ENCODE data around the gene ENAH.
"Not testable (repeated sequence)": the region's sequence is repeated elsewhere in the genome, so short reads cannot be mapped to it uniquely, and the experiment has no call there.

ENAH gene

DNA sequence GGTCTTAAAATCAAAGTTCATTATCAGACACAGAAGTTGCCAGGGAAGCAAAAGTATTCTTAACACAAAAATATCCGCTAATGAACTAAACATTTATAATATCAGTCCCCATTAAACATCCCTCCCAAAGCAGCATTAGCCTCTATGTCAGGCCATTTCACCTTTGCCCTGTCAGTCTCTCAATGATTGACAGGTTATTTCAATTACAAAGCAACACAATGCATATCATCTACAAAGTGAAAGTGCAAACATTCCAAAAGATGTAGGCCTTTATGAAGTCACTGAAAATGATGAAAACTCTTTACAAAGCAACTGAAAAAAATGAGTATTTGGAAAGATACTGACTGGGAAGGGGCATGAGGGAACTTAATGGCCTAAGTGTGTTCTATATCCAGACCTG, 14.1 kb downstream of the ENAH start:
- no peak for DNase-seq

DNA sequence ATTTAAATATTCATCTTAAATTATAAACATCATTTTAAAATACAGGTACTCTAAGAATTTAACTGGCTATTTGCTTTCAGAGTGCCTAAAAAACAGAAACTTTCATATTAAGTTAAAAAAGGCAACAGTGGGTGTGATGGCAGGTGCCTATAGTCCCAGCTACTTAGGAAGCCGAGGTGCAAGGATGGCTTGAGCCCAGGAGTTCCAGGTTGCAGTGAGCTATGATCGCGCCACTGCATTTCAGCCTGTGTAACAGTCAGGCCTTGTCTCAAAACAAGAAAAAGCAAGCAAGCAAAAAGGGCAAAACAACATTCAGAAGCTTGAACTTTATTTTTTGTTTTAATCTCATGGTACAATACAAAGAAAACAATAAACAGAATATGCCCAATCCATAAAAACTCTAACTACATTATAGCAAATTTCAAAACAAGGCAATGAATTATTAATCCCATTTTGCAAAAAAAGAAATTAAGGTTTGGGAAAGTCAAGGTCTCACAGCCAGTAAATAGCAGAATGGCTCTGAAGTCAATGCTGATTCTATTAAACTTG, 15.2 kb downstream of the ENAH start:
- no peak for DNase-seq

DNA sequence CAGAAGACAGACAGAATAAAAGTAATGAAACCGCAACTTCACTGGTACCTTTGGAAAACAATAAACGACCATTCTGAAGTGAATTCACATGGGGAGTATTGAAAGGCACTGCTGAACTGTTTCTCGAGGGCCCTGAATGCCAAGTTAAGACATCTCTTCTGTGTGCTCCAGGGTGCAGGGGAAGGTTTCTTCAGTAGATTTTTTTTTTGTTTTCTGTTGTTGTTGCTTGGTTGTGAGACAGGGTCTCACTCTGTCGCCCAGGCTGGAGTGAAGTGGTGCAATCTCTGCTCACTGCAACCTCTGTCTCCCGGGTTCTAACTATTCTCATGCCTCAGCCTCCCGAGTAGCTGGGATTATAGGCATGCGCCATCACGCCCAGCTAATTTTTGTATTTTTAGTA, 15.9 kb downstream of the ENAH start:
- not testable (repeated sequence) for DNase-seq

DNA sequence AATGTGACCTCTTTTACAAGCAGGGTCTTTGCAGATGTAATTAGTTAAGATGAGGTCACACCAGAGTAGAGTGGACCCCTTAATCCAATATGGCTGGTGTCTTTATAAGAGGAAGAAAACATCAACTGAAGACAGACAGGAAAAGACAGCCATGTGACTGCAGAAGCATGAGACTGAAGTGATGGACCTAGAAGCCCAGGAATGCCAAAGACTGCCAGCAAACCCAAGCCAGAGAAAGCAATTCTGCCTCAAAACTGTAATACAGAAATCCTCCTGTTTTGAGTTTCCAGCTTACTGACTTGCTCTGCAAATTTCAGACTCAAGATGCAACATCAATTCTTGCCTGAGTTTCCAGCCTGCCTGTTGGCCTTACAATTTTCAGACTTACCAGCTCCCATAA, 17.3 kb downstream of the ENAH start:
- no peak for DNase-seq

DNA sequence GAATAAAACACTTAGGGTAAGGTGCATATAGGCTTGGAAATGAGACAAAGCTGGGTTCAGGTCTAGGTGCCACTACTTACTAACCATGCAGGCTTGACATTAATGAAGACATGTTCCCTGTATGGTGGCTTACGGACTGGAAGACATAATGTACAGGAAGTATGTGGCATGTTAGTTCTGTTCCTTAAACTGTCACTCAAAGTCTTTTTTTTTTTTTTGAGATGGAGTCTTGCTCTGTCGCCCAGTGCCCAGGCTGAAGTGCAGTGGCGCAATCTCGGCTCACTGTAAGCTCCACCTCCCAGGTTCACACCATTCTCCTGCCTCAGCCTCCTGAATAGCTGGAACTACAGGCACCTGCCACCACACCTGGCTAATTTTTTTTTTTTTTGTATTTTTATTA, 20.1 kb downstream of the ENAH start:
- not testable (repeated sequence) for DNase-seq

DNA sequence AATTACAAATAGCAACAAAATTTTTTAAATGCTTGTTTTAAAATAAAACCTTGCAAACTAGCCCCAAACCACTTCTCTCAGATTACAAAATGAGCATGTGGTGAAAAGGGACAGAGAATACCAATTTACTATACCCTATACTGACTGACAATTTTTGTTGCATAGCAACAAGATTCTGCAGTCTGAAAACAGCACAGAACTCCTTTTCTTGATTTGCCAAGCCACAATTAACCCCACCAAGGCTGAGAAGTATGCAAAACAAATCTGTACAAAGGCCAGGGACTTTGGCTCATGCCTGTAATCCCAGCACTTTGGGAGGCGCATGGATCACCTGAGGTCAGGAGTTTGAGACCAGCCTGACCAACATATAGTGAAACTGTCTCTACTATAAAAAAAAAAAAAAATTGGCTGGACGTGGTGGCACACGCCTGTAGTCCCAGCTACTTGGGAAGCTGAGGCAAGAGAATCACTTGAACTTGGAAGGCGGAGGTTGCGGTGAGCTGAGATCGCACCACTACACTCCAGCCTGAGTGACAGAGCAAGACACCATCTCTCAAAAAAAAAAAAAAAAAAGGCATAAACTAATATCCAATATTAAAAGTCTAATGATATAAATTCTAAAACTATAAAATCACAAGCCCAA, 21.8 kb downstream of the ENAH start:
- no peak for DNase-seq

DNA sequence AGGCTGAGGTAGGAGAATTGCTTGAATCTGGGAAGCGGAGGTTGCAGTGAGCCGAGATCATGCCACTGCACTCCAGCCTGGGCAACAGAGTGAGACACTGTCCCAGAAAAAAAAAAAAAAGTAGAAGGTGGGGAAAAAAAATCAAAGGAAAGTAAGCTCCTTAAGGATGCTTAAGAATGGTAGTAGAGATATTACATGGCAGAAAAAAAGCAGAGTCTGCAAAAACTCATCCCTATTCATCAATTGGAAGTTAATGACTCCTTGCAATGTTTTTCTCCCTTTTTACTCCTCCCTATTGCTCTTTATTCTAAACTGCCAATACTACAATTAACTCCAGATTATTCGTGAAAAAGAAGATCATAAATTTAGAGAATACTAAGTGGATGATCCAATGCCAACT, 23.4 kb downstream of the ENAH start:
- no peak for DNase-seq

DNA sequence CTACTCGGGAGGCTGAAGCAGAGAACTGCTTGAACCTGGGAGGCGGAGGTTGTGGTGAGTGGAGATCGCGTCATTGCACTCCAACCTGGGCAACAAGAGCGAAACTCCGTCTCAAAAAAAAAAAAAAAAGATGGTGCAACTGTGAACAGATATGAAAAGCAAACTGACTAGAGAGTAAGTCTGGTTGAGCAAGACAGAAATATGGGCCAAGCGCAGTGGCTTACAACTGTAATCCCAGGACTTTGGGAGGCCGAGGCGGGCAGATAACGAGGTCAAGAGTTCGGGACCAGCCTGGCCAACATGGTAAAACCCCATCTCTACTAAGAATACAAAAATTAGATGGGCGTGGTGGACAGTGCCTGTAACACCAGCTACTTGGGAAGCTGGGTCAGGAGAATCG, 24.1 kb downstream of the ENAH start:
- not testable (repeated sequence) for DNase-seq

DNA sequence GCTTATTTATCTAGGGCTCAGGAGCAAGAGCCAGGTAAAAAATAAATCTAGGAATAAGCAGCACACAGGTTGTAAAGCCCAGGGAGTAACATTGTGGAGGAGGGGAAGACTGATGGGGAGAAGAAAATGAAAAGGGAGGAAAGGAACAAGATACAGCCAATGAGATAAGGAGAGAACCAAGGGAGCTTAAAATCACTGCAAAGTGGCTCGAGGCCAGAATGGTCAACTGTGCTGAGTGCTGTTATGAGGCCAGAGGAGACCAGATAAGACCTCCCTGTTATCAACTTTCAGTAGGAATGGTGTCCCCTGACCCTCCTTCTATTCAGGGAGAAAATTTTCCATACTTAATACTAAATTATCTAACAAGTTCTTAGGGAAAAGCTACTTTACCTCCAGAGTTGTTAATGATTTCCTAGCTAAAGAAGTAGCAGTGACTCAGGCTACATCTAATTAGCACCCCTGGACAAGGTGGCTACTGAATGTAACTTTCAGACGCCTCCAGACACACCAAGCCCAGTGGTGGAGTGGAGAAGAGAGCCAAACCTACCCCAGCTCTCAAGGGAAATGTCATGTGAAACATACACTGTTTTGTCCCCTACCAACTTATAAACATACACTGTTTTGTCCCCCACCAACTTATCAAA, 25.5 kb downstream of the ENAH start:
- DNase-seq = no peak

DNA sequence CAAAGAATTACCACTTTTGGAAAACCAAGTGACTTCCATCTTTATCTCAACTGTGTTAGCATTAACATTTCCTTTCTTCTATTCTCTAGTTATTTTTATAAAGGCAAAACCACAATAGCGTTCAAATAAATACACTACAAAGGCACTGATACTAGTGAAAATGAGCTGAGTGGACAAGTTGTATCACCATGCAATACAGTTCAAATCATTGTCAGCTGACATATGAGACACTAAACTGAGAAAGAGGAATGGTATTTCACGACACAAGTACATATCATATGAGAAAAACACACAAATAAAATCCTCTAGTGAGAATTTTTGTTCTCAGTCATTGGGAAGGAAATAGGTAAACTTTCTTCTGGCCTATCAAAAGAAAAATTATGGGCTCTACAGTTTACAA, 26.2 kb downstream of the ENAH start:
- no peak for DNase-seq

DNA sequence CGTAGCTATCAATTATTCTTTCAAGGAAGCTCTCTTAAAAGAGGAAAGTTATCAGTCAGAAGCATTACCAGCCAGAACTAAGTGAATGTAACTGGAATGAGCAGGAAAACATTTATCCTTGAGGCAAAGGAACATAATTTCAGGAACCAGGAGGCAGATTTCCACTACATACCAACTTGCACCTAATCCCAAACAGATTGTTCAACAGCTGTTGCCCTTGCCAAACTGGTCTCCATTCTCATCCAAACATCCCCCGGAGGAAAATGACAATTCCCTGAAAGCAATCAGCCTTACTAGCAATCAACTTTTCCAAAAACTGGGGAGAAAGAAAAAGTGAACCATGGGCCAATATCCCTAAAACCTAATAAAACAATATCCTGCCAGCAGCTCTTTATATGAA, 35.0 kb downstream of the ENAH start:
- DNase-seq = no peak

DNA sequence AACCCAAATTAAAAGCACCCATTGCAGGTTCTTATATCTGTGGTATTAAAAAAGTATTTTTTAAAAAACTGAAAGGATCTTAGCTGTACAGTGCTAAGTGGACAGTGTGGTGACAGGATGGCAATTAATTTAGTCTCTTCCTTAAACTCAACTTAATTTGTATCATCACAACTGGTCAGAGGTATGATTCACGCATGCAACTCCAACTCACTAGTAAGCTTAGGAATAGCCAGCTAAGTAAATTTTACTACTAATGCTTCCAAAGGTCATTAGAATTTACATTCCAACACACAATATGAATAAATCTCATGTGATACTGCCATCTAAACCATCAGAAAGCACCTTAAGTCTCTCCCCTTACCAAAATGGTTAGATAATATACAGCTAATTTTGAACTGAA, 35.4 kb downstream of the ENAH start:
- DNase-seq = no peak

DNA sequence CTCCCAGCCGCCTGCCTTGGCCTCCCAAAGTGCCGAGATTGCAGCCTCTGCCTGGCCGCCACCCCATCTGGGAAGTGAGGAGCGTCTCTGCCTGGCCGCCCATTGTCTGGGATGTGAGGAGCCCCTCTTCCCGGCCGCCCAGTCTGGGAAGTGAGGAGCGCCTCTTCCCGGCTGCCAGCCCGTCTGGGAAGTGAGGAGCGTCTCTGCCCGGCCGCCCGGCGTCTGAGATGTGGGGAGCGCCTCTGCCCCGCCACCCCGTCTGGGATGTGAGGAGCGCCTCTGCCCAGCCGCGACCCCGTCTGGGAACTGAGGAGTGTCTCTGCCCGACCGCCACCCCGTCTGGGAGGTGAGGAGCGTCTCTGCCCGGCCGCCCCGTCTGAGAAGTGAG, 37.5 kb downstream of the ENAH start:
- not testable (repeated sequence) for DNase-seq

DNA sequence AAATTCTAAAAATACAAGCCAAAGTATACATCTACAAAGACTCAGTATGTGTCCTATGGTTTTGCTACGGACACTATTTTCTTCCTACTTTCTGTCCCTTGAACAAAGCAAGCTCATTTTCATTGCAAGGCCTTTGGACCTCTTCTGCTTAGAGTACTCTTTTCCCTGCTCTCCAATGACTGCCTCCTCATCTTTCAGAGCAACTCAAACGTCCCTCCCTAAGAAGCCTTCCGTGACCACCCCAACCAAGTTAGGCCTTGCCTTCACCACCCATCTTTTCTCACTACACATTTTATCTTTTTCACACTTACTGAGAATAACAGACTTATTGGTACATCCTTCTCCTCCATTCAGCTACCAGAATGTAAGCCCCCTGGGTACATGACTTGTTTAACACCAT, 39.9 kb downstream of the ENAH start:
- no peak for DNase-seq

DNA sequence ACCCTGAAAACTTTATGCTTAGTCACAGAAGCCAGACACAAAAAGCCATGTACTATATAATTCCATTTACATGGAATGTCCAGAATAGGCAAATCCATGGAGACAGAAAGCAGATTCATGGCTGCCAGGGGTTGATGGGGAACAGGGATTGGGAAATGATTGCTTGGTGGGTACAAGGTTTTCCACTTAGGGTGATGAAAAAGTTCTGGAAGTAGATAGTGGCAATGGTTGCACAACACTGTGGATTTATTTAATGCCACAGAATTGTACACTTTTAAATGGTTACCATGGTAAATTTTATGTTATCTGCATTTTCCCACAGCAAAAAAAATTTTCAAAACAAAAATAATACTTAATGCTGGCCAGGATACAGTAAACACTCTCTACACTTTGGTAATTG, 40.6 kb downstream of the ENAH start:
- DNase-seq = no peak

DNA sequence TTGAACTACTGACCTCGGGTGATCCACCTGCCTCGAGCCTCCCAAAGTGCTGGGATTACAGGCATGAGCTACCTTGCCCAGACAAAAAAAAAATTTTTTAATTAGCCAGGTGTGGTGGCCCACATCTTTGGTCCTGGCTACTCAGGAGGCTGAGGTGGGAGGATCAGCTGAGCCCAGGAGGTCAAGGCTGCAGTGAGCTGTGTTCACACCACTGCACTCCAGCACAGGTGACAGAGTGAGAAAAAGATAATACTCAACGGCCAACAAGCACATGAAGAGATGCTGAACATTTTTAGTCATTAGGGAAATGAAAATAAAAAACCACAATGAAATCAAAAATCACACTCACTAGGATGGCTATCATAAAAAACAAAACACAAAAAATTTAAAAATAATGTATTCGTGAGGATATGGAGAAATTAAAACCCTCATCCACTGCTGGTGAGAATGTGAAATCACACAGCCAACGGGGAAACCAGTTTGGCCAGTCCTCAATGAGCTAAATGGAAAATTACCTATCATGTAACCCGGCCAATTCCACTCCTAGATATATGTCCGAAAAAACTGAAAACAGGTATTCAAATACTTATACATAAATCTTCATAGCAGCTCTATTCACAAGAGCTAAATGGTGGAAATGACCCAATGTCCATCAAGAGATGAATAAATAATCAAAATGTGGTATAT, 41.2 kb downstream of the ENAH start:
- DNase-seq = no peak

DNA sequence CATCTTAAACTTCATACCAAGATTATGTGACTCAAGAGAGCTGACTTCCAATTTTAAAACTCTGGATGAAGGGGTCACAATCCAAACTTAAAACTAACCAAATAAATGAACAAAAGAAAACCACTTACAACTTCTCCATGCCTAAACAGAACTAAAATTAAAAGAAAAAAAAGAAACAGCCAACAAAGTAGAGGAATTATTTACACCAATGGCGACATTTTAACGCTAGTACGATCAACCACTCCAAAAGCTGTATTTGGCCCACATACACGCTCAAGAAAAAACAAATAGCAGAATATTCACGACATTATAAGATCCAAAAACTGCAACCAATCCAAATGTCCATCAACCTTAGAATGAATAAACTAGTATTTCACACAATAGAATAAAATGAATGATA, 42.4 kb downstream of the ENAH start:
- DNase-seq = no peak

DNA sequence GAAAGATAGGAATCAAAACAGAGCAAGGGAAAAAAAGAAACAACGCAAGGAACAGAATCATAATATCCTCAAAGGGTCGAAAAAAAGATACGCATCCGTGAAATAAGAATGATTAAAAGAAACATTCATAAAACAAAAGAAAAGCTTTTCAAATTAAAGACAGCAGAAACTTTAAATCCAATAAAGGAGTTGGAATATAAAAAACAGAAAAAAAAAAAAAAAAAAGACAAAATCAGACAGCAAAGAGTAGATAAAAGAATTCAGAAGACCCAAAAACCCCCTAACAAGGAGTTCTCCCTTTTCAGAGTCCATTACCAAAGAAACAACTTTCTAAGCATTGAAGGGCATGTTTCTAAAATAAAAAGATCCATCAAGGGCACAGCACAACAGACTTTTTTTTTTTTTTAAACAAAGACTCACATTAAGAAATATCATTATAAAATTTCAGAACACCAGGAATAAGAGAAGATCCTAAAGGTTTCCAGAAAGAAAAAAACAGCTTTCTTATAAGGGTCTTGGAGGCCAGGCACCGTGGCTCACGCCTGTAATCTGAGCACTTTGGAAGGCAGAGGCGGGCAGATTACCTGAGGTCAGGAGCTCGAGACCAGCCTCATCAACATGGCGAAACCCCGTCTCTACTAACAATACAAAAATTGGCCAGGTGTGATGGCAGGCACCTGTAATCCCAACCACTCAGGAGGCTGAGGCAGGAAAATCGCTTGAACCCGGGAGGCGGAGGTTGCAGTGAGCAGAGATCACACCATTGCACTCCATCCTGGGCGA, 44.7 kb downstream of the ENAH start:
- no peak for DNase-seq

DNA sequence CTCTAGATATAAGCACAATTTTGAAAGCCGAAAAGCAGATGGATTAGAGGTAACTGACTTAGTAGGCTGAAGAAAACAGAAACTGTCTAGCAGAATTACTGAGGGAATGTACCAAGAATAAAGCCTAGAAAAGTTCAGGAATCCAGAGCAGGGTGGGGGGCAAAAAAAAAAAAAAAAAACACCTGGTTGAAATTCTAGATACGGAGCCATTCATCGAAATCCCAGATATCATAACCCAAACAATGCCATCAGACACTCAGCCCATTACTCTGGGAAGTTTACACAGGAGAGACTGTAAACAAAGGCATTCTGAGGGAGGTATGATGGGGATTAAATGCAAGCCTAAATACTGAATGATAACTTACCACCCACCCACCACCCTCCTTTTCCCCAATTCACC, 45.6 kb downstream of the ENAH start:
- no peak for DNase-seq

DNA sequence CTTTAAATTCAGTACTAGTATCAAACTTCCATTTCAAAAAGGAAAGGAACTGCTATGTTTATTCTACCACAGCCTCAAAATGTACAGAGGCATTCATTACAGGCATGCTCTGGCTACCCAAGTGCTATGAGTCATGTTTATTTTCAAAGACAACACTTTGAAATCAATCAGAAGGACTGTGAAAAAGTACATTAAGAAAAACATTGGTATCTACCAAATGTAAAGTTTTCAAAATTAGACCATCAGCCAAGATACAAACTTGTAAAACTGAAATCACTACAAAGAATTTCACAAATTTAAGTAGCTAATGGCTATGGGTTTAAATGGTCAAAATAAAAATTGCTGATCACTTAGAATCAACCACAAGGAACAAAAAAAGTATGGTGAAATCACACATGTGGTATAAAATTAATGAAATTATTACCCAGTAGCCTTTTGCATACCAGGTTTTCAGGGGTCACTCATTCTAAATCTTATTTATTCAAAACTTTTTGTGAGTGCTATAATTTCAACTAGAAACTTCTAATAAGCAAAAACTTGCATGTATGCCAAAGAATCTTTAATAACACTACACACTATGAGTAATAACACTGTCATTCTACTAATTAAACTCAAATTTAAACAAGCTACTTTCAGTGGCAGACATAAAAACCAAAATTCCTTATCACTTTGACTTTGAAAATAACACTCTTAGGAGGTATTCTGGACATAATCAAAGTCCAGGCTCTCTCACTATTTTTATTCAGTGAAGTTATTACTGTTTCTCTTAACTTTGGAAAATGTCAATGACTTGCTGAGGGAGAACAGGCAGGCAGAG, 49.2 kb downstream of the ENAH start:
- no peak for DNase-seq

DNA sequence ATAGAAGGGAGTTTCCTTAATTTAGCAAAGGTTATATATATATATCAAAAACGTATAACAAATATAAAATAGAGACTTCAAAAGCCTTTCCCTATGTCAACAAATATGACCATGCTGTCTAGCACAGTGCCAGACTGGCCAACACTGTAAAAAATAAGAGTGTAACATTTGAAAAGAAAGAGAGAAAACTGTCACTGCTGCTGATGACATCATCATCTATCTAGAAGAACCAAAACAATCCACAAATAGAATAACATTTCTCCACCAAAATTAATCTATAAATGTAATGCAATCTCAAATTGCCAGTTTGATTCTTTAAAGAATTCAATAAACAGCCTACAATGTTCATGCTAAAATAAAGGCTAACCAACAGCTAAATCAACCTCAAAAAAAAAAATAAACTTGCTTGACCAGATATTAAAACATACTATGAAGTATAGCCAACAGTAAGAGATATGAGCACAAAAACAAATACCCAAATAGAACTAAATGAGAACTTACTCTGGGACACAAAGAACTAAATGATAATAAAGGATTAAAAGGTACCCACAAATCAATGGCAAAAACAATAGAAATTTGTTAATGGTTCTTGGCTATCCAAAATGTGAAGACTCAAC, 50.2 kb downstream of the ENAH start:
- no peak for DNase-seq

Data from T1000 (cell line).